Stimulated activated CD8-positive, alpha-beta memory T cell treated with anti-CD3 and anti-CD28 coated beads, Interleukin-12 subunit alpha, Interleukin-12 subunit beta, amount 100 ng/mL, for 1 hour (primary cell): ENCODE data around the gene PLEKHH1.

Experiments used
- DNase-seq: peaks from one replicate; pipeline ENCODE4 v3.0.0-alpha.2; 2020; ENCODE audit warnings: low read depth

Gene PLEKHH1

DNA sequence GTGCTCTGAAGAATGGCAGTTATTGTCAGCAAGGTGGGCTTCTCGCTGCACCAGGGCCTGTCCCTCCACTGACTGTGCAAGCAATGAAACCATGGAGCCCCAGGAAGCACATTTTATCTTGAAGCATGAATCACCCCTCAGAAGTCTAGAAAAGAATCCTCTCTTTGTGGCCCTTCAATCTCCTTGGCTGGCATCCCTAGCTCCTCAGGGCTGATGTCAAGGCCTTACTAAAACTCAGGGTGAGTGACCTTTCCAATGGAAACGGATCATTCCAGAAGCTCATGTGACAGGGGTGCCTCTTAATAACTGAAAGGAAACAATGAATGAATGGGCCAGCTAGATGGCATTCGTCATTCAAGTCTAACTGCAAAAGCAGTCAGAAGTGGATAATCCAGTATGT, 22.3 kb upstream of the PLEKHH1 start:
- DNase-seq, result no peak

DNA sequence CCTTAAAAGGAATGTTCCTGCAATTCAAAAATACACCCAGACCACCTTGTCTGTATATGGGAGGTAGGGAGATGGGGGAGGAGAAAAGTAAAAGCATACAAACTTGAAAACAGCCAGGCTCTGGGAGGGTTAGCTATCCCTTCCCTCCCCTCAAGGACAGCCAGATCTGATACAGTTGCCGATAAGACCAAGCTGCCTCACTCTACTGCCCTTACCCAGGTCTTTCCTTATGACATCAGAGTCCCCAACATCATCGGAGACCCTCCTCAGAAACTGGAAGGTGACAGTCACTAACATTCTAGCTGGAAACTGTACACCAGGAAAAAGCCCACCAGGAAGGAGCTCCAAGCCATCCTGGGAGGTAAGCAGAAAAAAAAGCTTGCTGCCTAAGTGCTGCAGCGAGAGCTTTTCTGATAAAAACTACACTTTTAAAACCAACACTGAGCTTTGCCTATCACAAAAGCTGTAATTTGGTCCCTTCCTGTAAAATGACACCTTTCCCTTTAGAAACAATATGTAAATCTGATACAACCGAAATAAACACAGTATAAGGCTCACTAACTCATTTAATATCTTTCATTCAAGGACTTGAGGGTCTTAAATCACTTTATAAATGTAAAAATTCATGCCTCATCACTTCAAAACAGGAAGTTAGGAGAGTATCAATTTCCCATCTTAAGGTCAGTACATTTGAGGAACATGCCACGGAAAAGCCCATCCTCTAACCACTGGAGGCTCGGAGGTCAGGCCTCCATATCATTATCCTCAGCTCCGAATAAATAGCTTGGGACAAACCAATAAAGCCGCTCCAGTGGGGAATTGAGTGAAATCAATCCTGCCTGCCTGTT, 20.4 kb upstream of the PLEKHH1 start:
- no peak for DNase-seq

DNA sequence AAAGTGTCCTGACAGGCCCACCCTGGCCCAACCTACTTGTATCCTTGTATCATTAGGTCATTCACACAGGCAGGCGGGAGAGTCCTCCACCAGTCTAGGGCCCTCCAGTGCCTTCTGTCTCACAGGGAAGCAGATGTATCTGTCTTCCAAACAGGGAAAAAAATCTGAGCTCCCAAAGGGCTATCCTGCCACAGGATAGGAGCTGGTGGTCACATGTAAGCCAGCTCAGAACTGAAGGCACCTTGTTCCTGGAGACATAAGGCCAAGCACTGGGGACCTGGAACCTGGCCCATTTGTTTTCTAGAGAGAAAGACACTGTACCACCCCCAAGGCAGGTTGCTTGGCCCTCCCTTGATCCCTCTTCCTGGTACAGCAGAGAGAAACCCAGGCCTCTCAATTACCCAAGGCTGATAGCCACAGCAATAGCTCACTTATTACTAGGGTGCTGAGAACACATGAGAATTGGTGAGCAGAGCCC, 19.4 kb upstream of the PLEKHH1 start:
- DNase-seq, result no peak

DNA sequence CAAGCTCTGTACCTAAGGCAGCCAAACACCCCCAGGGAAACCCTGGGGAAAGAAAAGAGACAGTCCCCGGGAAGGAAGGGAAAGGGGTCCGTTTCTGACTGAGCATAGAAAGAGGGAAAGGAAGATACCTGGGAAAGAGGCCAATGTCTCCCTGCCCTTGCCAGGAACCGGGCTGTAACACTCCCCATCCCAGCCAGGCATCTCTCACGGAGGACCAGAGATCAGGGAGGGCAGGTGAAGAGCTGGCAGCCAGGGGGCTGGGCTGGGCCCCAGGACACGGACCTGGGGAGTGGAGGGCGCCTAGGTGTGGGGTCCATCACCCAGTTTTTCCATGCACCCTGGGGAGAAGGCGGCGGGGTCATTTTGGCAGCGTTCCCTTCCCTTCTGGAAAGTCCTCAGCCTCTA, 18.9 kb upstream of the PLEKHH1 start:
- no peak for DNase-seq

DNA sequence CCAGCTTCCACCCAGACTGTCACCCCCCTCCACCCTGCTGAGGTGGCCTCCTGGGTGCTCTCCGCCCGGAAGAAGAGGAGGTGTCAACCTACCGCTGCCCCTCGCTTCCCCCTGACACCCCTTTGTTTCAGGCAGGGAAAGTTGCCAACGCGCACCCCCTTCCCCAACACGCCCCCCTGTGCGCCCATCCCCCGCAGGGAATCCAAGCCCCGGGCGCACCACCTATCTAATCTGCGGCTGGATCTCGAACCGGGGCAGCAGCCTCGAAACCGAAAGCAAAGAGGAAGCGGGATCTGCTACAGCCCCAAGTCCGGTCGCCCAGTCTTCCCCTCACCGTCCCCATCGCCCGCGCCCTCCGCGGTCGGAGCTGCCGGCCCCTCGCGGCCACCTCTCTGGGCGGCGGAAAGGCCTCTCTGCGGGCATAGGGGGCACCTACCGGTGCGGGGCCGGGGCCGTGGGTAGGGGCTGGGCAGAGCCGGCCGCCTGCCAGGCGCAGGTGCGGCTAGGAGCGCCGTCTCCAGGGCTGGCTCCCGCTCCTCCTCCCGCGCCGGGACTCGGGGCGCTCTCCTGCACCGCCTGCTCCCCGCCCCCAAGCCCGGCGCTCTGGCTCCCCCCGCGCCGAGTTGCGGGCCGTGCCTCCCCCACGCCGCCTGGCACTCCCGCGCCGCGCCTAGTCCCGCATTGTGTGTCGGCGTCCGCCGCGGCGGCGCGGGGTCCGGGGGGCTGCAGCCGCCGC, 18.3 kb upstream of the PLEKHH1 start:
- no peak for DNase-seq

DNA sequence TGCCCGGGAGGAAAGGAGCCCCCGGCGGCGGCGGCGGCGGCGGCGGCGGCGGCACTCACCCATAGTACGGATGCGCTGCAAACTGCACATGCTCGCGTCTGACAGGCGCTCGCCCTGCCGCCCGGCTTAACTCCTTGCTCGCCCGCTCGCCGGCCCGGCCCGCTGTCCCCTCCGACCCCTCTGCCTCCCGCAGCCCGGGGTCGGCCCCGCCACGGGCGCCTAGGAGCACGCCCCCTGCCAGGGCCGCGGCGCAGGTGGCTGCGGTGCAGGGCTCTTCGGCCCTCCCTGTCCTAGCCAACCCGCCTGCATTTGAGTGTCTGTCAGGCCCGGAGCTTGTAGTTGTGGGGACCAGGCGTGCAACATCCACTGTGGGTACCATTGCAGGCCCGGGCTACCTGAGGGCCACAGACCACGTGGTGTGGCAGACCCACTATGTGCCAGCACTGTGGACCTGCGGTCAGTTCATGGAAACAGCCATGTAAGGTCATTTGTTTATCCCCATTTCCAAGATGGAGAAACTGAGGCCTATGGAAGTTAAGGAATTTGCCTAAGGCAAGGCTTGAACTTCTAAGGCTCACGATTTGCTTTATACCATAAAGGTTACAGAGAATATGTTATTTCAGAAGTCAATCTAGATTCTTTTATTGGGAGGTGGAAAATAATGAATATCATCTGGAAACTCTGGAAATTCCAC, 17.6 kb upstream of the PLEKHH1 start:
- no peak for DNase-seq

DNA sequence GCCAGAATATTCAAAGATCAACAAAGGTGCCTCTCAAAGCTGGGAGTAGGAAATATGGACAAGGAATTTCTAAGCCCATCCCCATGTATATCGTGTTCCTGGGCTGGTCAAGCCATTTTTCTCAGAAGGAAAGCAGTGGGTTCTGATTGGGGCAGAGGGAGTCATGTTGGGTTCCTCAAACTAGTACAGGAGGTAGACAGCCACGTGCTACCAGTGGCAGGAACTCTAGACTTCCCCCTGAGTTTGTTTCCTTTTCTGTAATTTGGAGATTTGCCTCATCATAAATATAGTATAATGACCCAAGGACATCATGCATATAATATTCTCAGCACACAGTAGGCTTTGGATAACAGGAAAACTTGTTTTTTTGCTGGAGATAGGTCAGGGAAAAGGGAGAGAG, 16.4 kb upstream of the PLEKHH1 start:
- no peak for DNase-seq

DNA sequence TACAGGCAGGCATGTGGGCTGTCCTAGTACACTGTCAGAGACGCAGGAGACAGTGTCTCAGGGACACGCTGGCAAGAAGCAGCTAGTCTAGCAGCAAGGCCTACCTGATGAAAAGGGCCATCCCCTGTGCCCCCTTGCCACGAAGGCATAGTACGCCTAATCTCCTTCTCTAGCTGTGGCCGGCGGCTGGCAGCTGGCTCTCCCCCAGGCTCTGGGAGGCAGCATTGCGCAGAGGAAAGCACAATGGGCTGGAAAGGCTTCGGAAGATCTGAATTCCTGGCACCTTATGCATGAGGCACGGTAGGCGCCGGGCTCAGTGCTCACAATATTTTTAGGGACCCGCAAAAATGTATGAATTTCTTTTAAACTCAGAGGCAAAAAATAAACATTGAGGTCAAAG, 16.0 kb upstream of the PLEKHH1 start:
- DNase-seq, result no peak

DNA sequence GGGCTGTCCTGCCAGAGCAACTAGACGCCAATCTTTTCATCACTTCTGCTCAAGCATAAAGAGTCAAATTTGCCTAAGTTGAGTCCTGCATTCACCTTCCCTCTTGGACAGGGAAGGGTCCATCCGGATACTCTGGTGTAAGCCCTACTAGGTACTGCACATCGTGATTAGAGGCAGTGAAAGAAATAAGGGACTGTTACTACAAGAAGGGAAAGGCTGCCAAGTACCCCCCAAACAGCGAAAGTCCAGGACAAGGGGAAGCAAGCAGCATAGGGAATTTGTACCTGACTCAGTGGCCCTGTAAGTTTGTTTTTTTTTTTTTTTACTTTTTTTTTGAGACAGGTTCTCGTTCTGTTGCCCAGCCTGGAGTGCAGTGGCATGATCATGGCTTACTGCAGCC, 13.7 kb upstream of the PLEKHH1 start:
- DNase-seq, result no peak

DNA sequence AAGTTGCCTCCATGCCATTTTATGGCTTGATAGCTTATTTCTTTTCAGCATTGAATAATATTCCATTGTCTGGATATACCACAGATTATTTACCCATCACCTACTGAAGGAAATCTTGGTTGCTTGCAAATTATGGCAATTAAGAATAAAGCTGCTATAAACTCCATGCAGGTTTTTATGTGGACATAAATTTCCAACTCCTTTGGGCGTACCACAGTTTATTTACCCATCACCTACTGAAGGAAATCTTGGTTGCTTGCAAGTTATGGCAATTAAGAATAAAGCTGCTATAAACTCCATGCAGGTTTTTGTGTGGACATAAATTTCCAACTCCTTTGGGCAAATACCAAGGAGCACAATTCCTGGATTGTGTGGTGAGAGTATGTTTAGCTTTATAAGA, 12.6 kb upstream of the PLEKHH1 start:
- no peak for DNase-seq

DNA sequence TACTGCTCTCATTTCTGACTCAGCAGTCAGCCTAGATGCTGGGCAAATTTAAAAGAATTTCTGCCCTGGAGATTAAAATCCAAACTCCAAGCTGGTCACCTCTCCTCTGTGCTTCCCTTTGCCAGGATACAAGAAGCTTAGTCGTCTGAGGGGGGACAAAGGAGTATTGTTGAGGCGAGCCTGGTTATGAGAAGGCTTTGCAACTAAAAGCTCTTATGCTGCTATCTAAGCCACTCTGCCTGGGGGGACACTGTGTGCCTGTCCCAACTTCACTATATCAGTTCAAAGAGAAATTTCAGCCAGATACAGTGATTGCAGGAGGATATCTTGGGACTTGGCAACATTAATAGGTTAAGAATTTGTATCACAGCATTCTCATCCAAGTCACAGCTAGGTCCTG, 10.8 kb upstream of the PLEKHH1 start:
- no peak for DNase-seq

DNA sequence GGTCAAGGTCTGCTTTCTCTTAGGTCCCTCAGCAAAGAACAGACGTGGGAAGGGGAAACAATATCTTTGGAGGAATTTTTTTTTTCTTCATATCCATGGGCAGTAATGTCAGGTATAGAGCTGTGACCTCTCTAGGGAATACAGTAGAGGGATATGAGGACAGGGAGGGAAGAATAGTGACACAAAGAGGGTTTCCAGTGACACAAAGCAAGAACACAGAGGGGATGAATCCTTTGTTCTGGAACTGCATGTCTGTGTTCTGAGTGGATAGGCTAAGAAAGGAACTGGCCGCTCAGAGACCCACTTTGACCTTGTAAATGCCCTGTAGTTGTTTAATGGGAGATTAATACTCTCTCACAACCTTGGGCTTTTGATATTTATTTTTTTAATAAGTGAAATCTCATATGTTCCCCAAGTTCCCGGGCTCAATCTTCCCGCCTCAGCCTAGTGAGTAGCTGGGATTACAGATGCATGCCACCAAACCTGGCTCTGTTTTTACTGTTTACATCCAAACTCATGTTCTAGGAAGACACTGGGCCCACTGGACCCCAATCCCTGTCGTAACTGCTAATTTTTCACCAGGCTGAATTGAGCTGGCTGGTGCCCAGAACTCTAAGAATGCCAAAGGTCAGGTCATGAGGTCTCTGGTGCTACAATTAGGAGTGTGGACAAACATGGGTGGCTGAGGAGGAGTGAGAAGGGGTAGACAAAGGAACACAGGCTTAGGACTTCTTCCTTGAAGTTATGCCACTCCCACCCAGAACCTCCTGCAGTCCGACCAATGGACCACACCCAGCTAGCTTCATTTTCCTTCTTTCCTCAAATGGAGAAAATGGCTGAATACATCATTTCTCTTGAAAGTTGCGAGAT, 9.1 kb upstream of the PLEKHH1 start:
- DNase-seq, result no peak

DNA sequence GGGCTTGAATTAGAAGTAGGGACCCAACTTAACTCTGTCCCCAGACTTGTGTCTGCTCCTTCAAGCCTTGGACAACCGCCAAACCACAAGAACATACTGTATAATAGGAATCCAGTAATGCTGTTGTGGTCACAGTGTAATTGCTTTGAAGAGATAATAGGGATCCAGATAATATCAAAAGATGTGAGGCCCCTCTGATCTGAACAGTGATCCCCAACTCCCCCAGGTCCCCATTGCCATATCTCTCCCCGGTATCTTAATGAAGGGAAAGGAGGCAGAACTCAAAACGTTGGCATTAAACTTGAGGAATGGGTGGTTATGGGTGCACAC, 8.5 kb upstream of the PLEKHH1 start:
- DNase-seq, result no peak

DNA sequence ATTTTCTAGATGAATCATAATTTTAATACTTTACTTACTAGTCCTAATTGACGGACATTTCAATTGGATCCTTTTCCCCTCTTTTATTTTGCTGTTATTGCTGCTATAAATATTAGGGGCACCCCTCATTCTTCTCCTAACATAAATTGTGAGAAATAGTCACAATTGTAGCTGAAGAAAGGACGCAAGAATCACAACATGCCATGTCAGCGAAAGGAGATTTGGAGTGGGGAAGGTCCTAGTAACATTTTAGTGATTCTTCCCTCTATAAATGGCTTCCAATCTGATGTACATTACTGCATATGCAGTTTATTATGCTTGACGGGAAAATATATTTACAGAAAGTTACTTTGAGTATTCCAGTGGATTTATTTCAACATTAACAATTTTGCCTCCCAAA, 7.7 kb upstream of the PLEKHH1 start:
- DNase-seq, result no peak

DNA sequence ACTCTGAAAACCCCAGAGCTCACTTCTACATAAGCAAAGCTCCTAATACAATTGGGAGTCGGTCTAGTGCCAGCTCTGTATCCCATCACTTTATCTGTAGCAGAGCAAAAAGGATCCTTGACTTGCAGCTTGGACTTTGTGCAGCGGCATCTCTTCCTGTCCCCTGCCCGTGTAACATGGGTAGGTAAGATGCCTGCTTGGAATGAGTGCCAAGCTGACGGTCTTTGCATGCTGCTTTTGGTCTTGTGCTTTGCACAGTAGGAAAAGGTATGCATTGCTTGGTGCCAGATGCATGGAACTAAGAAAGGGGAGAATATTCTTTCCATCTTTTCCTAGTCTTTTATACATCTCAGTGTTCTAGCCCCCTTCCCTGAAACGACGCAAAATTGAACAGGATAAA, 6.9 kb upstream of the PLEKHH1 start:
- no peak for DNase-seq

DNA sequence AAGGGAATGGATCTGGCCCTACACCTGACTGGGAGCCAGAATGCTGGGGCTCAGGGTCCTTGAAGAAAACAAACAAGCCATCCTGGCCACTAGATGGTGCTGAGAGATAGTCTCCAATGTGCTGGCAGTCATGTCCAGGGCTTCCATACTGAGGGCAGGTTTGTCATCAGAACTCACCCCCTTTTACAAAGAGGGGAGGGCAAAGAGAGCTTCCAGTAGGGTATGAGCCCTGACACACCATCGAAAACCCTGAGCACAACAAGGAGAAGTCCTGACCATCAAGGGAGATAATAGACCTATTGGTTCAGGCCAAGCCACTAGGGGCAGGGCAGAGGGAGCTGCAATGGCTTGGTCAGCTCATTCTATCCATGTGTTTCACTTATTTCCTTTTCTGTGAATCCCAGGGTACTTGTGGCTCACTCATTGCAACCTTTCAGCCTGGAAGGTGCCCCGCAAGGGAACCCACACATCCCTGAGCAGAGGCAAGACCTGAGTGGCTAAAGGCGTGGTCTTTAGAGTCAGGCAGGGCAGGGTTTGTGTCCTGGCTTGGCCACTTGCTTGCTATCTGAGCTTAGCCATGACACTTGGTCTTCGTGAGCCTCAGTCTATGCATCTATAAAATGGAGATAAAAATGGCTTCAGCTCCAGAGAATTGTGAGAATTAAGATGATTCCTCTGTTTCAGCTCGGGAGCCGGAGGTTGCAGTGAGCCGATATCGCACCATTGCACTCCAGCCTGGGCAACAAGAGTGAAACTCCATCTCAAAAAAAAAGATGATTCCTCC, 6.2 kb upstream of the PLEKHH1 start:
- no peak for DNase-seq

DNA sequence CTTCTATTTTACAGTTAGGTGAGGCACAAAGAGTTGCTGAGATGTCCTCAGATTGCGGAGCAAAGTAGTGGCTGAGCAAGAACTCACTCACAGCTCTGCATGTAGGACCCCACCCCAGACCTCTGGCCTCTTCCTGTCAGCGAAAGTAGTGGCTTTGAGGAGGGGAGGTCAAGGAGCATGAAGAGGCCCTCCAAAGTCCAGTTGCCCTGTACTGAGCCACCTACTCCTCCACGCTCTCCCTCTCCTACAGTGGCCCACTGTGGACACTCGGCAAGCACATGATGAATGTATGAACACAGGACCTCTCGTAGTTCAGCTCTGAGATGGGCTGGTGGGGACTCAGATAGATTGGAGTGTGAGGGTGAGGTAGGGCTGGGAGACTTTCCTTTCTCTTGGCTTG, 5.3 kb upstream of the PLEKHH1 start:
- DNase-seq, result no peak

DNA sequence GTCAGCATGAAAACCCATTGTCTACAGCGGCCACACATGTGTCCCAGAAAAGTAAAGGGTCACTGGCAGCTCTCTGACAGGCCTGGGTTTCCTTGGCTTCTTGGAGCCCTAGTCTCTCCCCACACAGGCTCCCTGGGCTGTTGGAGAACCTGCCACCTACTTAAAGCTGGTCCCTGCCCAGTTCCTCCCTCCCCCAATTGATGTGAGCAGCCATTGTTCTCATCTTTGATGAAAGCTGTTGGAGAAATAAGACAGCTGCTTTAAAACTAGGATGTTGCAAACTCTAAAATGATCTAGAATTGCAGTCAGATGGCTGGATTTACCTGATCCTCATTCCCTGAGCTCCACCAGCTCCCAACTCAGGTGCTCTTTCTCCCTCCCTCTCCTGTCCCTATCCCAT, 4.8 kb upstream of the PLEKHH1 start:
- no peak for DNase-seq

DNA sequence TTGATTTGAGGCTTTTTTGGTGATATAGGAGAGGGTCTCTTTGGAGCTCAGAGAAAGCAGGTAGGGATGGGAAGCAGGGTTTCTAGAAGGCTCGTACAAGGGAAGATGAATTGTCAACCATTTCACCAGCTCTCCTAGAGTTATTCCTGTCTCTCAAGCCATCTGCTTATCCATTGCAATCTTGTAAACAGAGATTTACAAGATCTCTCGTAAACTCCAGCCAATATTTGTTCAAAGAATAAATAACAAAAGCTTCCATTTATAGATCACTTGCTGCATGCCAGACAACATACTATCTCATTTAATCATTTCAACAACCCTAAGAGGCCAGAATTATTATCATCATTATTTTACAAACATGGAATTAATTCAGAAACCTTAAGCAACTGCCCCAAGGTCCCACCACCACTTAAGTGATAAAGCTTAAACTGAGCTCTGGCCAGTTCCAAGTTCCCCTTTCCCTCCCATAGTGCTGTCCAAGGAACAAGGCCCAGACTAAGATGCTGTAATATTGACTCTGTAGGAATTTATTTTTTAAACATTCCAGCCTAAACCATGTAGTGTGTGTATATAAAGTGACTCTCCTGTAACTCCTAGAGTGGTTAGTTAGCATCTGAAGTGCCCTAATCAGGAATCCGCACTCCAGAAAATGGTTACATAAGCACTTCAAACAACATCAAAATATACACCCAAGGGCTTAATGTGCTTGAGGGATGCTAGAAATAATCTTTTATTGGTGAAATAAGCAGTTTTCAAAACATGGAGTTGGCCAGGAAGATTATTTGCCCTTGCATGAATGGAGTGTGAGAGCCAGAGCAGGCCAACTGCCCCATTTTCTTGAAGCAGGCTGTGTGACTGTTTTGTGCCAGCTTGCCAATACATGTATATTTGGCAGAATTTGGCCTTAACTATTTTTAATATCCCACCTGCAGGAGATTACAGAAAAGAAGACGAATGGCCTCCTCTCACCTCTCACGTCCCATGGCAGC, 2.8 kb upstream of the PLEKHH1 start:
- DNase-seq, result no peak

DNA sequence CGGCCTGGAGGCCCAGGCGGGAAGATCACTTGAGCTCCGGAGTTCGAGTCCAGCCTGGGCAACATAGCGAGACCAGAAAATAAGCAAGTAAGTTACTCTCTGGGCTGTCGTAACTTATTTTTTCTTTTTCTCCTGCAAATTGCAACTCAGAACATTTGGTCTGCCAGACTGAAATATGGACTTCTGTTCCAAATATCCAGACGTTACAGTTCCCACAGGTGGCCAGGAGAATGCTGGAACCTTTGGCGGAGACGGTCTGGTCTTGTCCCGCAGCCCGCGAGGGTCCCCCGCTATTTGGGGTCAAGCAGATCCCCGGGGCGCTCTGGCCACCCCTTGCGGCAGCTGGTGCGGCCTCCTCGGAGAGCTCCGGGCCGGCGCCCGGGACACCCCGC, 488 bp upstream of the PLEKHH1 start:
- DNase-seq, result no peak
